Neural cell (in vitro differentiated cells): Measurements from ENCODE around the gene NOP9.

ENCODE experiments used
- EZH2 ChIP-seq: fragments of 200-600, 300-800 bp; shearing (Covaris generic), sonication (generic); IDR thresholded peaks from 2 replicates; pipeline ENCODE4 v1.6.1; 2014; ENCODE audit warnings: antibody characterized with exemption, low read length, borderline replicate concordance, mild to moderate bottlenecking; ENCODE audit not compliant: insufficient read depth, poor library complexity, severe bottlenecking
- RAD21 ChIP-seq: fragments of 450-650 bp; conservative IDR thresholded peaks from 2 replicates; pipeline ENCODE4 v1.6.1; 2014; ENCODE audit warnings: antibody characterized with exemption, mild to moderate bottlenecking, moderate library complexity
- TF ChIP-seq, protein P1 (sequence below): fragments of 450-650 bp; IDR thresholded peaks from 2 replicates; pipeline ENCODE4 v1.5.1; 2014; ENCODE audit warnings: antibody characterized with exemption, mild to moderate bottlenecking, moderate library complexity; ENCODE audit not compliant: poor library complexity, severe bottlenecking

- TF ChIP-seq, protein P1, sequence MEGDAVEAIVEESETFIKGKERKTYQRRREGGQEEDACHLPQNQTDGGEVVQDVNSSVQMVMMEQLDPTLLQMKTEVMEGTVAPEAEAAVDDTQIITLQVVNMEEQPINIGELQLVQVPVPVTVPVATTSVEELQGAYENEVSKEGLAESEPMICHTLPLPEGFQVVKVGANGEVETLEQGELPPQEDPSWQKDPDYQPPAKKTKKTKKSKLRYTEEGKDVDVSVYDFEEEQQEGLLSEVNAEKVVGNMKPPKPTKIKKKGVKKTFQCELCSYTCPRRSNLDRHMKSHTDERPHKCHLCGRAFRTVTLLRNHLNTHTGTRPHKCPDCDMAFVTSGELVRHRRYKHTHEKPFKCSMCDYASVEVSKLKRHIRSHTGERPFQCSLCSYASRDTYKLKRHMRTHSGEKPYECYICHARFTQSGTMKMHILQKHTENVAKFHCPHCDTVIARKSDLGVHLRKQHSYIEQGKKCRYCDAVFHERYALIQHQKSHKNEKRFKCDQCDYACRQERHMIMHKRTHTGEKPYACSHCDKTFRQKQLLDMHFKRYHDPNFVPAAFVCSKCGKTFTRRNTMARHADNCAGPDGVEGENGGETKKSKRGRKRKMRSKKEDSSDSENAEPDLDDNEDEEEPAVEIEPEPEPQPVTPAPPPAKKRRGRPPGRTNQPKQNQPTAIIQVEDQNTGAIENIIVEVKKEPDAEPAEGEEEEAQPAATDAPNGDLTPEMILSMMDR, result no peak
- no peak for TF ChIP-seq RAD21
- no peak for TF ChIP-seq EZH2
Observed at GRCh38 chr14:24343795-24344660, 44.4 kb downstream of the NOP9 start.
